Measurements from ENCODE around the gene RGS17.
"Not testable (repeated sequence)": the region's sequence is repeated elsewhere in the genome, so short reads cannot be mapped to it uniquely, and the experiment has no call there.

The RGS17 gene

GRCh38 chr6:153143200-153143599, 12.1 kb upstream of the RGS17 start:
- no peak overlapping the region for H3K4me3 ChIP-seq (ENCODE audit: low read length)
- DNase-seq (ENCODE audit: low read depth) = no peak
- no peak for TF ChIP-seq CTCF (IDR thresholded peaks at IDR 0.05; ENCODE audit: insufficient read depth, low read depth, low read length, missing control alignments)

GRCh38 chr6:153140299-153140698, 9.2 kb upstream of the RGS17 start:
- DNase-seq (ENCODE audit: low read depth) = no peak
- no peak for TF ChIP-seq CTCF (IDR thresholded peaks at IDR 0.05; ENCODE audit: insufficient read depth, low read depth, low read length, missing control alignments)
- H3K4me3 ChIP-seq (ENCODE audit: low read length) = no peak overlapping the region

- no peak overlapping the region for H3K4me3 ChIP-seq (ENCODE audit: low read length)
- TF ChIP-seq CTCF (IDR thresholded peaks at IDR 0.05; ENCODE audit: insufficient read depth, low read depth, low read length, missing control alignments) = no peak
- no peak for DNase-seq (ENCODE audit: low read depth)
Measured at GRCh38 chr6:153138930-153139329, 7.8 kb upstream of the RGS17 start.

- TF ChIP-seq CTCF (IDR thresholded peaks at IDR 0.05; ENCODE audit: insufficient read depth, low read depth, low read length, missing control alignments) = no peak
- DNase-seq (ENCODE audit: low read depth) = no peak
- H3K4me3 ChIP-seq (ENCODE audit: low read length) = no peak overlapping the region
Measured at GRCh38 chr6:153135681-153136080, 4.6 kb upstream of the RGS17 start.

- H3K4me3 ChIP-seq (ENCODE audit: low read length); DNase-seq (ENCODE audit: low read depth): not testable (repeated sequence)
Measured at GRCh38 chr6:153133667-153134066, 2.6 kb upstream of the RGS17 start.

- H3K4me3 ChIP-seq (ENCODE audit: low read length) = peak overlapping the region; percentile 60
- peak; percentile 16 for DNase-seq (ENCODE audit: low read depth)
- no peak for TF ChIP-seq CTCF (IDR thresholded peaks at IDR 0.05; ENCODE audit: insufficient read depth, low read depth, low read length, missing control alignments)
Measured at GRCh38 chr6:153130515-153131036, 506 bp downstream of the RGS17 start.

- H3K4me3 ChIP-seq (ENCODE audit: low read length) = peak overlapping the region; percentile 60
- no peak for TF ChIP-seq CTCF (IDR thresholded peaks at IDR 0.05; ENCODE audit: insufficient read depth, low read depth, low read length, missing control alignments)
- DNase-seq (ENCODE audit: low read depth) = peak; percentile 25
Measured at GRCh38 chr6:153129873-153130514, 1.1 kb downstream of the RGS17 start.

All from epithelial cell of esophagus (primary cell).